HG02759 (cell line): Measurements from ENCODE around the gene BMP8A.
A peak's percentile ranks its signal among the peaks of the same experiment; 100 is the strongest.
"Not testable (repeated sequence)": the region's sequence is repeated elsewhere in the genome, so short reads cannot be mapped to it uniquely, and the experiment has no call there.

Source experiments
- ATAC-seq: cut with Tn5 transposase; IDR thresholded peaks from one replicate; pipeline ENCODE4 v1.9.1; 2021; ENCODE audit warnings: mild to moderate bottlenecking, moderate library complexity; ENCODE audit not compliant: unreplicated experiment

Gene BMP8A

DNA sequence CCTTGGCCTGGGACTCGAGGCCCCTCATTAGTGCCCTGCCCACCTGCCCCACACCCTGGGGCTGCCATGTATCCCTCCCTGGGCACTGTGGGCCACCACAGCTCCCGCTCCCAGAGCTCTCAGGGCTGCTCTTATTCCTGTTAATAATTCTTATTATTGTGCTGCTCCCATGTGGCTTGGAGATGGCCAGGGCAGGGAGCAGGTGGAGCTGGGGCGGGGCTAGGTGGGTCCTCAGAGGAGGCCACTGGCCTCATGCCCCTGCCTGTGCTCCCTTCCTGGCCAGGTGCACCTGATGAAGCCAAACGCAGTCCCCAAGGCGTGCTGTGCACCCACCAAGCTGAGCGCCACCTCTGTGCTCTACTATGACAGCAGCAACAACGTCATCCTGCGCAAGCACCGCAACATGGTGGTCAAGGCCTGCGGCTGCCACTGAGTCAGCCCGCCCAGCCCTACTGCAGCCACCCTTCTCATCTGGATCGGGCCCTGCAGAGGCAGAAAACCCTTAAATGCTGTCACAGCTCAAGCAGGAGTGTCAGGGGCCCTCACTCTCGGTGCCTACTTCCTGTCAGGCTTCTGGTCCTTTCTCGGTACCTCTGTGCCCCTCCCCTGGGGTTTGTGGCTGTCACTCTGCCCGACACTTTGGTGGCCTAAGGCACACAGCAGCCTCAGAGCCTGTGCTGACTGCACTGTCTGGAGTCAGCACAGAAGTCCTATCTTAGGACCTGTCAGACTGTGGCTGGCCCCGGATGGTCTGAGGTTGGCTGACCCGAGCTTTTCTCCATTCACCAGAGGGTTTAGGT lies 34.1 kb downstream of the BMP8A start:
- peak; percentile 92 for ATAC-seq

- ATAC-seq, result no peak
These were observed 35.2 kb downstream of the BMP8A start for GRCh38 chr1:39526466-39527189.

DNA sequence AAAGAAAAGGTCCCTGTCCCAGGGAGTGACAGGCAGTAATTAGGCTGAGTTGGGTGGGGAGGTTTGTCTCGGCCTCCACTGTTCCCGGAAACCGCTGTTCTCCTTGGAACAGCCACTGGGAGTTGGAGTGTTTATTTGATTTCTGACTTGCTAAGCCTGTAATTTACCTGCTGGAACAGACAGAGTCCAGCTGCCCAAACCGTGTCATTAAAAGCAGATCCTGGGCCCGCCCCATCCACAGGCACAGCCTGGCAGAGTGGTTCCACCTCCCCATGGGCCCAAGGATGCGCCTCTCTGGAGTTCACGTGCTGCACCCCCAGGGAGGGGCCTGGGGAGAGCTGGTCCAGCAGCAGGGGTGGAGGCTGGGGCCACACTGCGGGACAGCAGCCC lies 35.7 kb downstream of the BMP8A start:
- not testable (repeated sequence) for ATAC-seq

GRCh38 chr1:39528082-39528481 lies 36.6 kb downstream of the BMP8A start:
- ATAC-seq, result no peak

DNA sequence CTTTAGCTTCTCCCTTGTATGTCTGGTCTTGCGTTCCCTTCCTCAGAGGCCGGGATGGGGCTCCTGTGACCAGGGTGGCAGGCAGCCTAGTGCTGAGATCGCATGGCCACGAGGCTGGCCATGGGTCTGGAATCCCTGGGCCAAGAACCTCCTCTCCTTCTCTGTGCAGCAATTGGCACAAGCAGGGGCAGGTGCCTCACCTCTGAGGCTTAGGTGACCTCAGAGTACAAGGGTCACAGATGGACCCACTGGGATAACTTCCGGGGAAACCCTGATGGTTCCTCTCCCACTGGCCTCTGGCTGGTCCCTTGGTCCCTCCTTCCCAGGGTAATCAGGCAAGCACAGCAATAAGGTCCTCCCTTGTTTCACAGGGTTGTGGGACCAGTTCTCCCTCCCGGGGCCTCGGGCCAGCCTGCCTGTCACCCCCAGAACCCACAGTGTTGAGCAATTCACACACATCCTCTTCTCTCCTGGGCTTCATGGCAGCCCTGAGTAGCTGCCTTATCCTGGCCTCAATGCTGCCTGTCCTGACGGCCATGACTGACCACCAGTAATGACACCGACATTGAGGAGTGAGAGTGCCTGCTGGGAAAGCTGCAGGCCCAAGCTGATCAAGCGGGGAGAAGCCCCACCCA lies 38.6 kb downstream of the BMP8A start:
- no peak for ATAC-seq

DNA sequence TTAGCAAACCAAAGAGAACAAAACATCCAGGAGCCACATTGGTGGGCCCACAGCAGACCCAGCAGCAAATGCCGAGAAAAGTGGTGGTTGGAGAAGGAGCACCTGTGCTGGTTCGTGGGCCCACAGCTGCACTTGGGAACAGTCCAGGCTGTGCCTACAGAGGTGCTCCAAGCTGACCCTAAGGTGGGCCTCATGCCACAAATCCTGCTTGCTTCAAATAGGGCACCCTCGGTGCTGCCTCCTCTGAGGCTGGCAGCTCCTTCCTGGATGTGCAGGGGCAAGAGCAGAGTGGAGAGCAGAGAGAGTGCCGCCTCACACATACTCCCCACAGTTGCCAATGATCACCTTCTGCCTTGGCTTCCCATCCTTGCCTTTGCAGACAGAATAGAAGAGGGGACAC lies 40.1 kb downstream of the BMP8A start:
- no peak for ATAC-seq

DNA sequence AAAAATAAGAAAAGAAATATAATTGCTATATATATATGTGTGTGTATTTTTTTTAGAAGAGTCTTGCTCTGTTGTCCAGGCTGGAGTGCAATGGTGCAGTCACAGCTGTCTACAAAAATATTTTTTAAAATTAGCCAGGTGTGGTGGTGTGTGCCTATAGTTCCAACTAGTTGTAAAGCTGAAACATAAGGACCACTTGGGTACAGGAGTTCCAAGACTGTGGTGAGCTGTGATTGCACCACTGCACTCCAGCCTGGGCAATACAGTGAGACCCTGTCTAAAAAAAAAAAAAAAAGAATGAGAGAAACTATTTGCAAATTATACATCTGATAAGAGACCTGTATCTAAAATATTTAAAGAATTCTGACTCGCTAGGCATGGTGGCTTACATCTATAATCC lies 42.0 kb downstream of the BMP8A start:
- no peak for ATAC-seq

GRCh38 chr1:39538531-39539251 lies 47.3 kb downstream of the BMP8A start:
- ATAC-seq, result no peak

- ATAC-seq, result no peak
These were observed 47.9 kb downstream of the BMP8A start for GRCh38 chr1:39539252-39539790.

GRCh38 chr1:39540504-39541031 lies 49.1 kb downstream of the BMP8A start:
- no peak for ATAC-seq

DNA sequence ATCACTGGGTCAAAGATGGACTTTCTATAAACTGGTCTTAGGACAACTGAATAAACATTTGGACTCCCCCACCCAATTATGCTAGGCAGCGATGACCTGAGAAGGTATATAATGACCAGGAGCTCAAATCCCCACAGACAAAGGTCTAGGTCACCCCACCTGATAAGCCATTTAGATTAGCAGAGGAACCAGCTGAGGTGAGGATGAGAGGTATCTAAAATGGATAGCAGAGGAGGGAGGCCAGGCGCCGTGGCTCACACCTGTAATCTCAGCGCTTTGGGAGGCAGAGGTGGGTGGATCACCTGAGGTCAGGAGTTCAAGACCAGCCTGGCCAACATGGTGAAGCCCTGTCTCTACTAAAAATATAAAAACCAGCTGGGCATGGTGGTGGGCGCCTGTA lies 51.5 kb downstream of the BMP8A start:
- no peak for ATAC-seq

- no peak for ATAC-seq
These were observed 52.9 kb downstream of the BMP8A start for GRCh38 chr1:39544327-39544726.

DNA sequence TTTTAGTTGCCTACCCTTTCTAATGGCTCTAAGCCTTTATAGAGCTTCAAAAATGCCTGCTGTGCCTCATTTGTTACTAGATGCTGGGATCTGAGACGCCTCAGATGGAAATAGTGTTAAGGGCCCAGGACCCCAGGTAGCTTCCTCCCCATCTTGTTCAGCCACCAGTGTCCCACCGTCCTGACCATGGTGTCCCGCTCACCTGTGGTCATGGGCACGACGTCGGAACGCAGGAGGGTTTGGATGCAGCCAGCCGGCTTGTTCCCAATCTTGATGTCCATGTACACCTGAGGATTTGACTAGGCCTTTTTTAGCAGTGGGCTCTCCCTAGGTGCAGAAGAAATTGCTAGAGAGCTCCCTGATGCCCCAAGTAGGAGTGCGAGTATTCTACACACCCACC lies 54.1 kb downstream of the BMP8A start:
- no peak for ATAC-seq

DNA sequence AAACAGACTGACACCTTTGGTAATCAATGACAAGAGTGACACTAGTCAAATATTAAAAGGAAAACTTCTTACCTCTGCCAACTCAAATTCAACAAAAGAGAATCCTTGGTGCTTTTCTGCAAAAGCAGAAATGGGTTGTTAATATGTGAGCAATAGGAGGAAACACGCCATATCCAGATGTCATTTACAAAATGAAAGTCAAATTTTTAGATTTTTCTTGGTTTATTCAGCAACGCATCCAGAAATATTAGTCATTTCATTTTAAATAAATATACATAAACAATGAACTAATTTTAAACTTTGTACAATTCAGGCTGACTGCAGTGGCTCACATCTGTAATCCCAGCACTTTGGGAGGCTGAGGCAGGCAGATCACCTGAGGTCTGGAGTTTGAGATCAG lies 62.8 kb downstream of the BMP8A start:
- no peak for ATAC-seq

DNA sequence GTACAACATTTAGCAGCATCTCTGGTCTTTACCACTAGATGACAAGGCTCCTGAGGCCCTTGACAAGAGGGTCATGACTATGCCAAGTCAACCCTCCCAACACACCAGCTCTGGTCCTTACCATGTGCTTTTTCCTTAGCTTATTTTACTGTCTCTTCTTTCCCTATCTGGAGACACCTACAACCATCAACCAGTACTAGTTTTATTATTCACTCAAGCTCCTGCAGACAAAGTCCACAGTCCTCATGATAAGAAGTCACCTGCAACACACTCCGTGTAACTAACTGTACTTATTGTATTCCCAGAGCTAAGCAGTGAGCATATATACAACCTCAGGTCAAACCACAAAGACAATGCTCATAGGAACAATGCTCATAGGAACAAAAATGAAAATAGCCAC lies 69.8 kb downstream of the BMP8A start:
- ATAC-seq, result no peak

DNA sequence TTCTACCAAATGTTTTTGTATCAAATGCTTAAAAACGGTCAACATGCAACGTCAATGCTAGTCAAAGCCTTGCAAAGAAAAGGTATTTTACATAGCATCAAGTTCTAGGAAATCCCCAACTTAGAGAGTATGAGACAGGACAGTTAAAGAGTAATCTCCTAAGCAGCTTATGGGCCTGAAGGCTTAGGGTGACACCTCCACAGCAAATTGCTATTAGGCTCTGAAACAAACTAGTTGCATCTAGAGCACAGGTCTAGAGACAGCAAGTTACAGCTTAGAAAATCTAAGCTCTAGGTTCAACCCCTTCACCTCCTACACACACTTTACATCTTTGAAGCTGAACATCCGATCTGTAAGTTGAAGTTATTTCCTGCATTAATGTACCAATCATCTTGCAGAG lies 71.5 kb downstream of the BMP8A start:
- ATAC-seq, result no peak

GRCh38 chr1:39563669-39564068 lies 72.2 kb downstream of the BMP8A start:
- ATAC-seq, result no peak

DNA sequence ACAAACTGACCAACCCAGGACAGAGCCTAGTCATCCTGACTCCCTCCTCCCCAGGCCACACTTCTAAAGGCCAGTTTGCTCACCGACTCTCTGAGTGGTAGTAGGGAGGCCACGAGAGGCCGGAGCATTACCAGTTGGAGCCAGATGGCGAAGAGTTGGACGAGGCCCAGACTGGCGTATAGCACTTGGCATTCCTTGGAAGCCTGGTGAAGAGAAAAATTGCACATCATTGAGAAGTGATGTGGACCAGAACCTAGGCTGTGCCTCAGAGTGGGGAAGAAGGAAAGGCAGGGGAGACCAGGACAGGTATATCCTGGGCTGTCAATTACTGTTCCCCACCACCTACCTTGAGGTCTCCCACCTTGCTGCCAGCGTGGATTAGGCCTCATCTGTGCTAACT lies 72.9 kb downstream of the BMP8A start:
- ATAC-seq, result no peak

DNA sequence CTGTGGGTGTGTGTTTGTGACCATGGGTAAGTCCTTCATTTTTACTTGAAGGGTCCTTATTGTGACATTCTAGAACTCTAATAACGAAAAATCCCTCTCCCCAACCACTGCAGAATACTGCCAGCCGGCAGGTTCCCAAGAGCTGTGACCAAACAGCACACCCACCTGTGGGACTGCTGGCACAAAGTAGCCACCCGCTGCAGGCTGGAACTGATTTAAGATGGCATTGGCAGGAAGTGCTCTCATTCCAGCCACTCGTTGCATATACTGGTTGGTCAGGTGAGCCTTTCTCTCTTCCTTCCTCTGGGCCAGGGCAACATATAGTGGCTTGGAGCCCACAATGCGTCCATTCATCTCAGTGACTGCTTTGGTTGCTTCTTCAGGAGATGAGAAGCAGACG lies 73.5 kb downstream of the BMP8A start:
- no peak for ATAC-seq

- ATAC-seq, result no peak
These were observed 75.2 kb downstream of the BMP8A start for GRCh38 chr1:39566441-39567137.
